Measurements from ENCODE around the gene GMDS. TPM values are rescaled to one million over a fixed set of nuclear protein-coding genes. Genes with fewer than 3 reads are reported as not detected.

GMDS gene
- total and polyA plus RNA-seq, 2 experiments from 2014 or later = 6.3 to 17.7 TPM

- Histone ChIP-seq H3K4me1 (ENCODE audit: low read depth) (no peaks in the 10 kb centered on the region), H3K36me3 (no peaks in the 10 kb centered on the region), H3K4me3 (no peak overlapping the region), H3K9me3 (ENCODE audit: low read depth) (no peaks in the 10 kb centered on the region), H3K27me3 (peaks cover 3% of the 10 kb centered on the region), H3K27ac (no peak overlapping the region)
- no peak for TF ChIP-seq CTCF (IDR thresholded peaks at IDR 0.05; ENCODE audit: low read depth, low read length)
- no peak for DNase-seq (ENCODE audit: low read depth in 1 of 2, low spot score in 1 of 2)
These were observed 557.0 kb downstream of the GMDS start for GRCh38 chr6:1688396-1688795.

GRCh38 chr6:1687402-1687801 lies 558.0 kb downstream of the GMDS start:
- TF ChIP-seq CTCF (IDR thresholded peaks at IDR 0.05; ENCODE audit: low read depth, low read length) = no peak
- H3K36me3 ChIP-seq = no peaks in the 10 kb centered on the region
- peaks cover 3% of the 10 kb centered on the region for H3K27me3 ChIP-seq
- H3K4me1 ChIP-seq (ENCODE audit: low read depth) = no peaks in the 10 kb centered on the region
- no peak overlapping the region for H3K4me3 ChIP-seq
- H3K9me3 ChIP-seq (ENCODE audit: low read depth) = no peaks in the 10 kb centered on the region
- no peak for DNase-seq (ENCODE audit: low read depth in 1 of 2, low spot score in 1 of 2)
- no peak overlapping the region for H3K27ac ChIP-seq

- Histone ChIP-seq H3K27ac (no peak overlapping the region), H3K4me3 (no peak overlapping the region), H3K4me1 (ENCODE audit: low read depth) (no peaks in the 10 kb centered on the region), H3K27me3 (peaks cover 3% of the 10 kb centered on the region), H3K36me3 (no peaks in the 10 kb centered on the region), H3K9me3 (ENCODE audit: low read depth) (no peaks in the 10 kb centered on the region)
- TF ChIP-seq CTCF (IDR thresholded peaks at IDR 0.05; ENCODE audit: low read depth, low read length) = peak; percentile 27
- peak; percentile 27 to 92 for DNase-seq (ENCODE audit: low read depth in 1 of 2, low spot score in 1 of 2)
These were observed 559.0 kb downstream of the GMDS start for GRCh38 chr6:1686117-1687098.

- no peak for TF ChIP-seq CTCF (IDR thresholded peaks at IDR 0.05; ENCODE audit: low read depth, low read length)
- DNase-seq (ENCODE audit: low read depth in 1 of 2, low spot score in 1 of 2) = peak in 1 of 2 donors; percentile 35
- H3K9me3 ChIP-seq (ENCODE audit: low read depth) = no peaks in the 10 kb centered on the region
- no peak overlapping the region for H3K27ac ChIP-seq
- no peaks in the 10 kb centered on the region for H3K4me1 ChIP-seq (ENCODE audit: low read depth)
- H3K27me3 ChIP-seq = no peaks in the 10 kb centered on the region
- H3K4me3 ChIP-seq = no peak overlapping the region
- no peaks in the 10 kb centered on the region for H3K36me3 ChIP-seq
These were observed 565.7 kb downstream of the GMDS start for GRCh38 chr6:1679688-1680068.

GRCh38 chr6:1679031-1679687 lies 566.2 kb downstream of the GMDS start:
- peak in 1 of 2 donors; percentile 64 for DNase-seq (ENCODE audit: low read depth in 1 of 2, low spot score in 1 of 2)
- TF ChIP-seq CTCF (IDR thresholded peaks at IDR 0.05; ENCODE audit: low read depth, low read length) = no peak
- H3K9me3 ChIP-seq (ENCODE audit: low read depth) = no peaks in the 10 kb centered on the region
- H3K27me3 ChIP-seq = no peaks in the 10 kb centered on the region
- H3K4me3 ChIP-seq = no peak overlapping the region
- no peaks in the 10 kb centered on the region for H3K36me3 ChIP-seq
- H3K4me1 ChIP-seq (ENCODE audit: low read depth) = no peaks in the 10 kb centered on the region
- H3K27ac ChIP-seq = no peak overlapping the region
